Hematopoietic multipotent progenitor cell treated with erythropoietin and hydrocortisone succinate and interleukin-3 and kit ligand, for 8 days (in vitro differentiated cells): Measurements from ENCODE around the gene ONECUT3.
"Not testable (repeated sequence)": the region's sequence is repeated elsewhere in the genome, so short reads cannot be mapped to it uniquely, and the experiment has no call there.

Source experiments
- DNase-seq: peaks from one replicate; pipeline ENCODE4 v3.0.0-alpha.2; 2015

ONECUT3 gene

DNA sequence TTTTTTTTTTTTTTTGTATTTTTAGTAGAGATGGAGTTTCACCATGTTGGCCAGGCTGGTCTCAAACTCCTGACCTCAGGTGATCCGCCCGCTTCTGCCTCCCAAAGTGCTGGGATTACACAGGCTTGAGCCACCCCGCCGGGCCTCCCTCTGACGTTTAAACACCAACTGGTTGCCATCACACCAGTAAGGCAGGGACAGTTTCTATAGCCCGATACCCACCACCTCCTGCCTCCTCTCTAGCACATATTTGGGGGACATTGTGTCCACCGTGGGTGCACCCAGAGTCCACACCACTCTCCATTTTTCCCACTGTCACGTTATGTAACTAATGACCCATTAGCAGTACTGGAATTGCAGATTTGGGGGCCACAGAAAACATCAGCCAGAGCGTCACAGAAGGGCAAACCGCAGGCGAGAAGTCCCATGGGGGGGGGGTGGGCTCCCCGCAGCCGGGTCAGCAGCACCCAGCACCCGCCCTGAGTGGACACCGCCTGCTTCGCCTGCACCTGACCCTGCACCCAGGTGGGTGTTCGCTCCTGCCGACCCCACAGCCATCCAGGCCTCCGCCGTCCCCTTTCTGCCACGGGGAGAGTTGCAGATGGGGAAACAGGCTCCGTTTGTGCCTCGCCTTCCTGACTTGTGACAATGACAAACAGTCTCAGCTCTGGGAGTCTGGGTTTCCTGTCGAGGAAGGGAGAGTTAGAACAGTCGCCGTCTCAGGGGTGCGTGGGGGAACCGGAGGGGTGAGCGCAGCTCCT lies 3.6 kb downstream of the ONECUT3 start:
- peak; percentile 13 for DNase-seq

DNA sequence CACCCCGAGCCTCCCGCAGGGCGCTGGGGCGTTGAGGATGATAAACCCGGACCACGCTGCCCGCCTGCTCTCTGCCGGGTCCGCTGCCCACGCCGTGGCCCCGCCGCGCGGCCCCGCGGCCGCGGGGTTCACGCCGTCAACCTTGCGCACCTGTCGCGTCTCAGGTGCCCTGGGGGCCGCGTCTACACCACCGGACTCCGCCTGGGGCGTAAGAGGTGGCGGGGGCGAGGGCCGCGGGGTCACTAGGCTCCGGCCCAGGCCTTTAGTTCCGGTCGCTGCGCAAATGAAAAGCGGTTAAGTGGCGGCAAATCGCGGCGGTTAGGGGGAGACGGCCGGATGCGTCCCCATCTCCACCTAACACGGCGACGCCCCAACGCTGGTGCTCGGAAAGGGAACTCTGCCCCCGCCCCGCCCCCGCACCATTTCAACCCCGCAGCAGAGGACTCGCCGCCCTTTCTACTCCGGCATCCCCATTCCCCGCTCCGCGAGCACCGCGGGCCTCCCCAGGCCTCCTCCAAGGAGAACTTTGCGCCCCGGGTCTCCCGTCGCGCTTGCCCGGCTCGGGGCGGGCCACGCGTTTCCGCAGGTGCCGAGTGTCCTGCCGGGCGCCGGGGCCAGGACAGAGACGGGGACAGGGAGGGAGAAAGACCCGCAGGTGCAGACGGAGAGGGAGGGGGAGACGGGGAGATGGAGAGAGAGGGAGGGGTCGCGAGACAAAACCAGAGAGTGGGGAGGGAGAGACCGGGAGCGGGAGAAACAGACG lies 4.3 kb downstream of the ONECUT3 start:
- no peak for DNase-seq

DNA sequence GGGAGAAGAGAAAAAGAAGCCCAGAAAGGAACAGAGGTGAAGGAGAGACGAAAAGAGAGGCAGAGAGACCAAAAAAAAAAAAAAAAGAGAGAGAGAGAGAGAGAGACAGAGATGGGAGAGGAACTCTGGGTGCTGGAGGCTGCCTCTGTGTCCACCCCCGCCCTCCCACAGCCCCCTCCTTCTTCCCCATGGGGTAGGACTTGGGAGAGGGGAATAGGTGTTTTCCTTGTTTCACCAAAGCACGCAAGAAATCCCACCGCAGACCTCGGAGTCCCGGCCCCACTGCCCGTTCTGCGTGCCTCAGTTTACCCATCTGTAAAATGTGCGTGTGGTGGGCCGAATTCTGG lies 4.9 kb downstream of the ONECUT3 start:
- no peak for DNase-seq

- DNase-seq: no peak
Observed at GRCh38 chr19:1758959-1759903, 5.9 kb downstream of the ONECUT3 start.

DNA sequence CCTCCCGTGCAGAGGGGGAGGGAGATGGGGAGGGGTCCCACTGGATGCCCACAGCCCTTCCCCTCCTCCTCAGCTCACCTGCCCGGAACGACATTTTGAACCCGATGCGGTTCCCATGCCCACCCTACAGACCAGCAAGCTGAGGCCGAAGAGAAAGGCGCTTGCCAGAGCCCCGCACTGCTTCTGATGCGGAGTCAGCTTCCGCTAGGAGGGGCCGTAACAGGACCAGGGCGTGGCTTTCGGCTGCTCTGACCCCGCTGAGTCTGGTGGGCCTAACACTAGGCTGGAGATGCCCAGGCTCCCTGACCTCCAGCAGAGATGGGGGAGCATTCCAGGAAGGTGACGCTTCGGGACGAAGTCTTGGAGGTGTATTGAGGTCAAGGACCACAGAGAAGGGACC lies 6.7 kb downstream of the ONECUT3 start:
- no peak for DNase-seq

GRCh38 chr19:1760786-1761527 lies 7.7 kb downstream of the ONECUT3 start:
- DNase-seq: not testable (repeated sequence)

GRCh38 chr19:1761528-1762242 lies 8.4 kb downstream of the ONECUT3 start:
- no peak for DNase-seq

GRCh38 chr19:1762243-1763117 lies 9.2 kb downstream of the ONECUT3 start:
- no peak for DNase-seq

DNA sequence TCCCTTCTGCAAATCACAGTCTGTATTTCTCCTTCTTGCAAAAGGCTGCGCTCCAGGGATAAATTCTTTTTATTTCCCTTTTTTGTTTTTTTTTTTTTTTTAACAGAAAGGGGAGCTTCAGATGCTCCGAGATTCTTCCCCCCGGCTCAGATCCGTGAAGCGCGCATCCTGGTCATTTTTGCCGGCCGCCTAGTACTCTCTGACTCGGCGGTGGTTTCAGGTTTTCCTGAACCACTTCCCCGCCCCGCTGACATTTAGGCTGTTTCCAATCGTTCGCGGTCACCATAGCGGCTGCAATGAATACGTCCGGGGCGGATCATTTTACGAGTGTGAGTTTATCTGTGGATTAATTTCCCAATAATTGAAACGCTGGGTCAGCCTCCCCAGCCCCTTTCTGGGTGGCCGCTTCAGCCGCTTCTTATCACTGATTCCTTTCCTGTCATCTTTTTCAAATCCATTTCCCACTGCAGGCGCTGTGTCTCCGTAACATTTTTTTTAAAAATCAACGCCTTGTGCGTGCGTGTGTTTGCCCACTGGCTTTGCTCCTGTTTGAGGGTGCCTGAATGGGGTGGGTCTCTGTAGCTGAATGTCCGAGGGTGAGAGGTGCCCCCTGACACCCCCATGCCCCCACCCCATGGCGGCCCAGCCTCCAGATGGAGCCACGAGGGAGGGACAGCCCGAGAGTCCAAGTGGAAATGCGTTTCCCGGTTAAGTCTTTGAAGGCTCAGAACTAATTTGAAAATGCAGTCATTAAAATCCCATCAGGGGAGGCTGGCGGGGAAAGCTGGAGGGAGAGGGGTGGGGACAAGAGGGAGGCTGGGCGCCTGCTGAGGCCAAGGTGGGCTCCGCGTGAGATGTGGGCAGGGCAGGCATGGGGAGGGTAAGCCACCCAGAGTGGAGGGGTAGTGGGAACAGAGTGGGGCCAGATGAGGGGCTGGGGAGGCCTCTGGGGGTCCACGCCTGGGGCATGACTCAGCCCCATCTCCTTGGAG lies 10.6 kb downstream of the ONECUT3 start:
- DNase-seq: no peak

DNA sequence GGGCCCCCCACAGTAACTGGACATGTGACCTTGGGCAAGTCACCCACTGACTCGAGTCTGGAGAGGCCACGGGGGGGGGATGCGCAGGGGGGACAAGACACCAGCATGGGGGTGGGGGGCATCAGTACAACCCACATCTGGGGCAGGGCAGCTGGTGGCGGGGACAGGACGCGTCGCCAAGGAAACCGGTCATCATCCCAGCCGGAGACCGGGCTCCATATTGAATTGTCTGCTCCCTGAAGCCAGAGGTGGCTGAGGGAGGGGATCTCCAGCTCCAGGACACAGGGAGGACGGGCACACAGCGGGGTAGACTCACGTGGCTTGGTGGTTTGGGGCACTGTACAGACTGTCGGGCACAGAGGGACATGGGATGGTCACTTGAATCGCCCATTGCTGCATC lies 11.4 kb downstream of the ONECUT3 start:
- DNase-seq: no peak

DNA sequence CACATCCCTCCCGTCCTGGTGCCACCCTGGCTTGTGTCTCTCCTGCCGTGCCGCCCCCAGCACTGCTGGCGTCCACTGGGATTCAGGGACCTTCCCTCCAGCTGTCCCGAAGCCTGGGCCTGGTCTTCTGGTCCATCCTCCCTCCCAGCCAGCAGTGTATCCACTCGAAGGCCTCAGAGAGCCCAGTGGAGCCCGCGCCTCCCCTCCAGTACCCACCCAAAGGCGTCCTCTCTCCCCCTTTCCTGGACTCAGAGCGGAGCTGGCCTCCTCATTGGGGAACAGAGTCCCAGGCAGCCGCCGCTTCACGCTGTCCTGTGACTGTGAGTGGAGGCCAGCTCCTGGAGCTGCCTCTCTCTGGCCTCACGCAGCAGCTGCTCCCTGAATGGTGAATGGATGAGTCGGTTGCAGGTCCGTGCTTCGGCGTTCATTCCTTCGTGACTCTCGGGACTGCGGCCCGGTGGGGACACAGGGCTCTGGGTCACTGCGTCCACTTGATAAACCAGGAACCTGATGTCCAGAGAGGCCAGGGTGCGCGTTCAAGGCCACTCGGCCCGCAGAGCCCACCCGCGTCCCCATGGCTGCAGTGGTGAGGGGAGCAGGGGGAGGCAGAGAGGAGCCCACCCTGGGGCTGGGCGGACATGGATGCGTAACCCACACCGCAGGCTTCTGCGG lies 12.1 kb downstream of the ONECUT3 start:
- DNase-seq: no peak

DNA sequence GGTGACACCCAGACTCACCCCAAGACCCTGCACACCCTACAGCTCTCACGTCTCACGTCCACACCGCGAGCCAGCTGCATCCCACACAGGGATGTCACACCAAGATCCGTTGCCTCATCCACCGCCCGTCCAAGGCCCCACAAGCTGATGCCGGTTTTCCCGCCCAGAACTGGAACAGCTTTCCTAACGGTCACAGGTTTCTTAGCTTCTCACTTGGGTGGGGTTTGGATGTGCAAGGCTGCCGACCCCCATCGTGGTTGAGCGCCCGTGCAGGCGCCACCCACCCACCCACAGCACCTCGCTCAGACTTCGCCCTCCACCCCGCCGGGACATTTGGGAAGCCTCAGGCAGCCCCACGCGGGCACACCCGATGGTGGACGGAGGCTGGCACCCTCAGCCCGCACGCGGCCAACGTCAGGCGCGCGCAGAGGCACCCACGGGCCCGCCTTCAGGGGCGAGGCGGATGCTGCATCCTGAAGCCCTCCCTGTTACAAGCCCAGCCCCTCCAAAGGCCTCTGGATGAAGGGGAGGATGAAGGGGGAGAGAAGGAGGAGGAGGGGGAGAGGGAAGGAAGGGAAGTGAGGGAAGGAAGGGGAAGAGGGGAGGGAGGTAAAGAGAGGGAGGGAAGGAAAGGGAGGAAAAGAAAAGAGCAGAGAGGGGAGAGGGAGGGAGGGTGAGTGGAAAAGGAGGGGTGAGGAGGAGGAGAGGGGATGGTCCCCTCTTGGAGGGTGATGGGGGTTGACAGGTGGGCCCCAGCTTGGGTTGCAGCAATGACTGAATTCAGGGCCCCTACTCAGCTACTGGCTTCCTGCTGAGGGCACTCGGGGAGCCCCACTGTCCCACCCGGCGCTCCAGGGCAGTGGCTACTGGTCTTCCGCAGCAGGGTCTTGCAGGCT lies 12.8 kb downstream of the ONECUT3 start:
- no peak for DNase-seq

GRCh38 chr19:1766800-1767352 lies 13.6 kb downstream of the ONECUT3 start:
- no peak for DNase-seq

DNA sequence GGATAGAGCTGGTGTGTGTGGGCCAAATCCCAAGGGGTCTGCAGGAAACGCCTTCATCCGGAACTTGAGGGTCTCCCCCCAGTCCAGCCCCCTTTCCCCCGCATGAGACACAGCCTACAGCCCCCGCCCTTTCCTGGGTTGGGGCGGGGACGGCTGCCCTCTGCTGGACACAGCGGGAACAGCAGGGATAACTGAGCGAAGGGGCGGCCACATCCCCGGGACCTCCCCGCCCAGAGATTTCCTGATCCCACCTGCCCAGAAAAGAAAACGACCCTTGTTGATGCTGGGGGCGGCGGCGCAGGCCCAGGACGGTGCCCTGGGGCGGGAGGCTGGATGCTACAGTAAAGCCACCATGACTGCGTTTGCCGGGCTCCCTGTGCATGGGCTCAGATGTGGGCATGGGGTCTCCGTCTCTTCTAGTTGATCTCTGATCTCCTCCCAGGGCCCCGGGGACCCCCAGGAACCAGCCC lies 14.2 kb downstream of the ONECUT3 start:
- peak; percentile 32 for DNase-seq

GRCh38 chr19:1768248-1768647 lies 14.9 kb downstream of the ONECUT3 start:
- DNase-seq: peak; percentile 36

- no peak for DNase-seq
Observed at GRCh38 chr19:1768918-1769644, 15.8 kb downstream of the ONECUT3 start.

GRCh38 chr19:1769645-1769985 lies 16.3 kb downstream of the ONECUT3 start:
- no peak for DNase-seq
